T47D (cell line): ENCODE measurements around the gene PARD3.

Experiments used
- DNase-seq, 2 experiments: peaks; one replicate each; pipeline versions ENCODE4 v3.0.0 to v3.0.0-alpha.2; 2011 to 2012; ENCODE audit warnings: low read depth in 1 of 2, low spot score in 1 of 2
- JUND ChIP-seq: IDR thresholded peaks from 2 replicates; pipeline ENCODE4 v1.6.1; 2012; ENCODE audit warnings: low read depth
- in situ Hi-C: cut with HindIII; loops from 2 replicates; pipeline ENCODE4 v1.10.0; 2016; ENCODE audit warnings: low sequenced_read_pairs, low pct_unique_long_range_greater_than_20kb

Gene PARD3

DNA sequence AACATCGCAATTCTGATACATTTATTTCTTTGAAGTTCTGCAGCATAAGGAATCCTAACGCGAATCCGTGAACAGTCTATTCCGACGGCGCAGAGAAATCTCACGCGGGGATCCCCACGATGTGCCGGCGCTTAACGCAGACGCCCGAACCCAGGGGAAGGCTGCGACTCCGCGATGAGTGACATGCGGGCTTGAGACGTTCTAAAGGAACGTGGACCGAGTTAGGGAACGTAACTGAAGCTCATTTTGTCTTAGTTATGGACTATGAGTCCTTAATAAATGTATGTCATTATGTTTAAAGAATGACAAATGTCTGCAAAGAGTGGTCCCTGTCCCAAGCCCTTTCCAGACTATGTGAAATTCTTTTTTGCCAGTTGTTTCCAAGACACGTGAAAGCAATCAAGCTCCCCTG is 995 bp upstream of the PARD3 start:
- in situ Hi-C loops: no loop called here
- TF ChIP-seq JUND: no peak
- peak in 1 of 2 experiments; percentile 16 for DNase-seq

GRCh38 chr10:34814913-34815184 is 247 bp downstream of the PARD3 start:
- no peak for TF ChIP-seq JUND
- DNase-seq: no peak
- in situ Hi-C loops: no loop called here

GRCh38 chr10:34814223-34814912 is 728 bp downstream of the PARD3 start:
- peak; percentile 26 to 33 for DNase-seq
- TF ChIP-seq JUND: no peak
- in situ Hi-C loops: no loop called here

DNA sequence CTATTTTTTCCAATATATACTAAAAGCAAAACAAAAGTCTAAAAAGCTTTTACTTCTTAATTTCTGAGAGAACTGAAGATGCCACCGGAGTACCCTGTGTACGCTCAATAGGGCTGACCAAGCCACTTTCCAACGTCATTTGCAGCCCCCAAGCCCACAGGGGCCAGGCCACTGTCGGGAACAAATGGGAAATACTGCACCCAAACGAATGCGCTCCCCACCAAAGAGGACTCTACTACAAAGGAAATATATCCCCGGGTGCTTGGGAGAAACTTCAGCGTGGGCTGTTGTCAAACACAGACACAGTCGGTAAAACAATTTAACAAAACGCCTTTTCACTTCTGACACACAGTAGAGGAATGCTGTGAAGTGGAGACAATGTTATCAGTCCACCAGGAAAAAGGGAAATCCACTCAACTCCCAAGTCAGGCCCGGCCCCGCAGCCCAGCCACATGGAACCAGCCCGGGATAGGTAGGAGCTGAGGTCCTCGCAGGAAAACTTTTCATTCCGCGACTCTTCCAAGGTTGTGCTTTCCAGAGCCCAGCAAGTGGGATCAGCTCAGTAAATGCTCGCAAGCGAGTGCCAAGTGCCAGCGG is 1.4 kb downstream of the PARD3 start:
- in situ Hi-C loops: no loop called here
- peak; percentile 7 to 14 for DNase-seq
- no peak for TF ChIP-seq JUND

DNA sequence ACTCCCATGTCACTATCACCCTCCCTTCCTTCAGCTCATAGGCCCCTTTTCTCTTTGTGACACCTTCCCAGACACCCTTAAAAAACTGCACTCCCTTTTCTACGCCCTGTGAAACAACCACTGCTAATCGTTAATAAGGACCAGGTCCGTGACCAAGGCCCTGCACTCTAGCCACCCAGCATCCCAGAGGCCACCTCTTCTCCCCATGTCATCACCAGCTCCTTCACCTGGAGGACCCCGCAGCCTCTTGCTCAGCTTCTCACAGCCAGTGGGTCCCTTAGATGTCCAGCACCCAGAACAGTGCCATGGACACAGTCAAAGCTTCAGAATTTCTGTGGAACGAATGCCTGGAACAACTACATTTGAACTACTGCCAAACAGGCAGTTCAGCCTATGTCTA is 2.3 kb downstream of the PARD3 start:
- in situ Hi-C loops: no loop called here
- TF ChIP-seq JUND: no peak
- no peak for DNase-seq

GRCh38 chr10:34811968-34812514 is 3.1 kb downstream of the PARD3 start:
- no peak for DNase-seq
- TF ChIP-seq JUND: no peak
- in situ Hi-C loops: no loop called here

GRCh38 chr10:34811126-34811967 is 3.7 kb downstream of the PARD3 start:
- DNase-seq: no peak
- in situ Hi-C loops: no loop called here
- TF ChIP-seq JUND: no peak

DNA sequence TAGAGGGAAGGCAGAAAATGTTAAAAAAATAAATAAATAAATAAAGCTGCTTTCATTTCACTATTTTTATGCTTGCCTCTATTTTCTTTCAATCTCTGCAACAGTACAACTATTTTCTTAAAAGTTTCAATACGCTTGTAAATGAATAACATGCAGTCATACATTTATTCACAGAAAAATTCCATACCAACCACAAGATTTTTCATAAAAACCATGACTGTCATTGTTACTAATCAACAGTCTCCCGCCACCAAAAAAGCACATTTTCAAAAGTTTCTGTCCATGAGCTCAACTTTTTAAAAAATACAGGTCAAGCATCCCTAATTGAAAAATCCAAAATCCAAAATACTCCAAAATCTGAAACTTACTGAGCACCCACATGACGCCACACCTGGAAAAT is 5.3 kb downstream of the PARD3 start:
- no peak for DNase-seq
- TF ChIP-seq JUND: no peak
- in situ Hi-C loops: no loop called here

GRCh38 chr10:34808801-34809745 is 6.0 kb downstream of the PARD3 start:
- TF ChIP-seq JUND: no peak
- DNase-seq: peak in 1 of 2 experiments; percentile 6
- in situ Hi-C loops: no loop called here

DNA sequence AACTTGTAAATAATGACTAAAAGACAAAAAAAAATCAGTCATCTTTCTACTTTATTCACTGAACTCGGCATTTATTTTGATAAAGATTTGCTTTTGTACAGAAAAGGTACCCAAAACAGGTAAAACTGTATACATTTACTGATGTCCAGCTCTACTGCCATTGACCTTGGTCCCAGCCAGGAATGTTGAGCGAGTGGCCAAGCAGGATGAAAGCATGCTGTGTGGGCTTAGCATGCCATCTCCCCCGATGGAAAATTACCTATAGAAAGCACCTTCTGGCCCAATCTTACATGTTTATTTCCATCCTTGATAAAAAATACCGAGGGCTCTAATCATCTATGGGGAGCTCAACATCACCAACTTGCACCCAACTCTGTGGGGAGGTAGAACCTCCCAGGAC is 6.8 kb downstream of the PARD3 start:
- DNase-seq: no peak
- no peak for TF ChIP-seq JUND
- in situ Hi-C loops: no loop called here

DNA sequence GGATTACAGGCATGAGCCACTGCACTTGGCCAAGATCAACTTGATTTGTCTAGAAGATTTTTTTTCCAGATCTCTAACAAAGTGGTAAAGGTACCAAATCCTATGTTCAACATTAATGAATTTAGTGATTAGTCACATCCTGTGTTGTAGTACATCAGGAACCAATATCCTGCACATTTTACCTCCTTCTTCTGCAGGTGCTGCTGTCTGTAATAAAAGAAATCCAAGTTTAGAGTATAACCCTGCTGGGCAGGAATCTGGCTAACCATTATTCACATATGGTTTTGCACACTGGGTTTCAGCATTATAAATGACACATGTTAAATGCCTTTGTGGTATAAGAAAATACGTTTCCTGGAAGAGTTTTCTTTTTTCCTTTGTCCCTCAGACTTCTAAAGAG is 10.8 kb downstream of the PARD3 start:
- in situ Hi-C loops: no loop called here
- no peak for DNase-seq
- TF ChIP-seq JUND: no peak

GRCh38 chr10:34802692-34803091 is 12.4 kb downstream of the PARD3 start:
- in situ Hi-C loops: no loop called here
- no peak for DNase-seq
- TF ChIP-seq JUND: no peak
